ENCODE data around the gene TBL1Y.

Gene TBL1Y

GRCh38 chrY:7017244-7018080, 107.0 kb downstream of the TBL1Y start:
- no peaks in the 10 kb centered on the region for H4K20me1 ChIP-seq (ENCODE audit: control insufficient read depth, insufficient read depth, low read depth, low read length)
- no peaks in the 10 kb centered on the region for H3K79me2 ChIP-seq (ENCODE audit: control insufficient read depth, low read length)
- H3K4me2 ChIP-seq (ENCODE audit: low read length), result no peak overlapping the region
- no peaks in the 10 kb centered on the region for H3K9me3 ChIP-seq (ENCODE audit: control insufficient read depth, insufficient read depth, low read length)
- peaks cover 3% of the 10 kb centered on the region; the same call in 1 of the 2 replicates for H3K4me1 ChIP-seq (ENCODE audit: control insufficient read depth, low read length)
- TF ChIP-seq, protein P1, sequence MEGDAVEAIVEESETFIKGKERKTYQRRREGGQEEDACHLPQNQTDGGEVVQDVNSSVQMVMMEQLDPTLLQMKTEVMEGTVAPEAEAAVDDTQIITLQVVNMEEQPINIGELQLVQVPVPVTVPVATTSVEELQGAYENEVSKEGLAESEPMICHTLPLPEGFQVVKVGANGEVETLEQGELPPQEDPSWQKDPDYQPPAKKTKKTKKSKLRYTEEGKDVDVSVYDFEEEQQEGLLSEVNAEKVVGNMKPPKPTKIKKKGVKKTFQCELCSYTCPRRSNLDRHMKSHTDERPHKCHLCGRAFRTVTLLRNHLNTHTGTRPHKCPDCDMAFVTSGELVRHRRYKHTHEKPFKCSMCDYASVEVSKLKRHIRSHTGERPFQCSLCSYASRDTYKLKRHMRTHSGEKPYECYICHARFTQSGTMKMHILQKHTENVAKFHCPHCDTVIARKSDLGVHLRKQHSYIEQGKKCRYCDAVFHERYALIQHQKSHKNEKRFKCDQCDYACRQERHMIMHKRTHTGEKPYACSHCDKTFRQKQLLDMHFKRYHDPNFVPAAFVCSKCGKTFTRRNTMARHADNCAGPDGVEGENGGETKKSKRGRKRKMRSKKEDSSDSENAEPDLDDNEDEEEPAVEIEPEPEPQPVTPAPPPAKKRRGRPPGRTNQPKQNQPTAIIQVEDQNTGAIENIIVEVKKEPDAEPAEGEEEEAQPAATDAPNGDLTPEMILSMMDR (IDR thresholded peaks at IDR 0.05; ENCODE audit: low read depth, low read length, poor library complexity, severe bottlenecking), result no peak
- TF ChIP-seq EZH2phosphoT487 (IDR thresholded peaks at IDR 0.05; ENCODE audit: borderline replicate concordance, low read length), result no peak
- no peaks in the 10 kb centered on the region for H3K36me3 ChIP-seq (ENCODE audit: control insufficient read depth, low read length)
- H3K4me3 ChIP-seq (ENCODE audit: low read length), result no peak overlapping the region
- no peaks in the 10 kb centered on the region for H3K27me3 ChIP-seq (ENCODE audit: control insufficient read depth, low read length)
- no peak overlapping the region for H3K27ac ChIP-seq (ENCODE audit: low read depth, low read length)
- no peaks in the 10 kb centered on the region for H3F3A ChIP-seq (ENCODE audit: control insufficient read depth, insufficient read depth)
- H3K9me2 ChIP-seq (replicated peaks; ENCODE audit: control insufficient read depth, low read length), result no peaks in the 10 kb centered on the region

DNA sequence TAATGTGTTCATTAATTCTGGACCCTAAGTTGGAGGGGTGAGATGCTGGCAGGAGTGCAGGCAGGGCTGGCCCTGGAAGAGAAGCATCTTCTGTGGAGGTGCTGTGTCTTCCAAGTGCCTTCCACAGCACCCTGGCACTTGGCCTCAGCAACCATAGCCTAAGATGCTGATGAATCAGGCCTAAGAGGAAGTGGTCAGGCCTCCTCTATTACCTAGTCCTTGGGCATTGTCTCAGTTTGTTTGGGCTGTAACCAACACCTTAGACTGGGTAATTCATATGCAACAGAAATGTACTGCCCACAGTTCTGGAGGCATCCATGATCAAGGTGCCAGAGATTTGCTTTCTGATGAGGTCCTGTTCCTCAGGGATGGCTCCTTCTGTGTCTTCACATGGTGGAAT, 128.5 kb downstream of the TBL1Y start:
- Histone ChIP-seq H3K27me3 (ENCODE audit: control insufficient read depth, low read length) (no peaks in the 10 kb centered on the region), H3F3A (ENCODE audit: control insufficient read depth, insufficient read depth) (no peaks in the 10 kb centered on the region), H3K4me1 (ENCODE audit: control insufficient read depth, low read length) (no peaks in the 10 kb centered on the region), H3K27ac (ENCODE audit: low read depth, low read length) (no peak overlapping the region), H3K9me2 (replicated peaks; ENCODE audit: control insufficient read depth, low read length) (no peaks in the 10 kb centered on the region), H4K20me1 (ENCODE audit: control insufficient read depth, insufficient read depth, low read depth, low read length) (no peaks in the 10 kb centered on the region), H3K79me2 (ENCODE audit: control insufficient read depth, low read length) (no peaks in the 10 kb centered on the region), H3K9me3 (ENCODE audit: control insufficient read depth, insufficient read depth, low read length) (no peaks in the 10 kb centered on the region), H3K4me3 (ENCODE audit: low read length) (no peak overlapping the region), H3K4me2 (ENCODE audit: low read length) (no peak overlapping the region), H3K36me3 (ENCODE audit: control insufficient read depth, low read length) (no peaks in the 10 kb centered on the region)
- TF ChIP-seq, protein P1 (IDR thresholded peaks at IDR 0.05; ENCODE audit: low read depth, low read length, poor library complexity, severe bottlenecking), result no peak

GRCh38 chrY:7040662-7041061, 130.2 kb downstream of the TBL1Y start:
- H3F3A ChIP-seq (ENCODE audit: control insufficient read depth, insufficient read depth), result no peaks in the 10 kb centered on the region
- no peaks in the 10 kb centered on the region for H3K27me3 ChIP-seq (ENCODE audit: control insufficient read depth, low read length)
- no peak overlapping the region for H3K27ac ChIP-seq (ENCODE audit: low read depth, low read length)
- no peaks in the 10 kb centered on the region for H3K9me2 ChIP-seq (replicated peaks; ENCODE audit: control insufficient read depth, low read length)
- H3K9me3 ChIP-seq (ENCODE audit: control insufficient read depth, insufficient read depth, low read length), result no peaks in the 10 kb centered on the region
- H4K20me1 ChIP-seq (ENCODE audit: control insufficient read depth, insufficient read depth, low read depth, low read length), result no peaks in the 10 kb centered on the region
- no peak for TF ChIP-seq EZH2phosphoT487 (IDR thresholded peaks at IDR 0.05; ENCODE audit: borderline replicate concordance, low read length)
- TF ChIP-seq, protein P1 (IDR thresholded peaks at IDR 0.05; ENCODE audit: low read depth, low read length, poor library complexity, severe bottlenecking), result no peak
- no peaks in the 10 kb centered on the region for H3K4me1 ChIP-seq (ENCODE audit: control insufficient read depth, low read length)
- H3K4me2 ChIP-seq (ENCODE audit: low read length), result no peak overlapping the region
- H3K4me3 ChIP-seq (ENCODE audit: low read length), result no peak overlapping the region
- H3K79me2 ChIP-seq (ENCODE audit: control insufficient read depth, low read length), result no peaks in the 10 kb centered on the region
- H3K36me3 ChIP-seq (ENCODE audit: control insufficient read depth, low read length), result no peaks in the 10 kb centered on the region

All from DOHH2 (cell line).